Endothelial cell (in vitro differentiated cells): Measurements from ENCODE around the gene FCGR3B. TPM values are rescaled to one million over a fixed set of nuclear protein-coding genes. Genes with fewer than 3 reads are reported as not detected.
"Not testable (repeated sequence)": the region's sequence is repeated elsewhere in the genome, so short reads cannot be mapped to it uniquely, and the experiment has no call there.

Experiments
- DNase-seq: peaks from one replicate; pipeline ENCODE4 v3.0.0; 2021; ENCODE audit warnings: low spot score
- H3K27ac Mint-ChIP-seq: one replicate; pipeline ENCODE4 v1.8.0; 2021; ENCODE audit warnings: mixed read lengths, inconsistent platforms; ENCODE audit not compliant: unreplicated experiment
- H3K27me3 Mint-ChIP-seq: one replicate; pipeline ENCODE4 v1.8.0; 2021; ENCODE audit warnings: mild to moderate bottlenecking, moderate library complexity, mixed read lengths, inconsistent platforms; ENCODE audit not compliant: unreplicated experiment
- H3K36me3 Mint-ChIP-seq: one replicate; pipeline ENCODE4 v1.8.0; 2021; ENCODE audit warnings: mild to moderate bottlenecking, low read depth, mixed read lengths, inconsistent platforms; ENCODE audit not compliant: unreplicated experiment
- H3K4me1 Mint-ChIP-seq: one replicate; pipeline ENCODE4 v1.8.0; 2021; ENCODE audit warnings: mild to moderate bottlenecking, mixed read lengths, inconsistent platforms; ENCODE audit not compliant: unreplicated experiment
- H3K4me3 Mint-ChIP-seq: one replicate; pipeline ENCODE4 v1.8.0; 2021; ENCODE audit warnings: mild to moderate bottlenecking, mixed read lengths, inconsistent platforms; ENCODE audit not compliant: unreplicated experiment
- H3K9me3 Mint-ChIP-seq: one replicate; pipeline ENCODE4 v1.8.0; 2021; ENCODE audit warnings: mixed read lengths, inconsistent platforms; ENCODE audit not compliant: unreplicated experiment
- total RNA-seq: library from RNA; stranded (reverse); fragmentation: NEBNext Ultra II Directional; extraction: Animal tissue kit (Norgen Biotek cat#: 25700); gene quantifications from one replicate; pipeline ENCODE4 v1.2.1, GENCODE V29; 2021; ENCODE audit not compliant: unreplicated experiment

FCGR3B gene
- total RNA-seq, 1 donor from 2014 or later: not detected

DNA sequence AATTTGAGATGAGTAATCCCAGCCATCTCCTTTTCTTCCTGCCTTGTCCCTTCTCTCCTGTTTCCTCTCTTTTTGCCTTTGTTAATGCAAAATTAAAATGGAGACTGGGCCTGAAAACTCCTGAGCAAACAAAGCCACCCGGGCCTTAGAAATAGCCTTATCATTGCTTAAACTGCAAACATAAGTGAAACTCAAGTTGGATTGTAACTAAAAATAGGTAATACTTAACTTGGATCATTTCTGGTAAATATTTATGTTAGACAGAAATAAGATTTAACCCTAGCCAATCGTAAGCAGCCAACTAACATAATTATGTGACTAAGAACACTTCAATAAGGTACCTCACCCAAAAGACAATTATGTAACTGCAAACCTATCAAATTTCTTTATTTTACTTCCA, 35.4 kb downstream of the FCGR3B start:
- not testable (repeated sequence) for H3K27me3 Mint-ChIP-seq, H3K9me3 Mint-ChIP-seq, H3K4me1 Mint-ChIP-seq, H3K4me3 Mint-ChIP-seq, DNase-seq, H3K36me3 Mint-ChIP-seq
- H3K27ac Mint-ChIP-seq: peak overlapping the region; percentile 76

DNA sequence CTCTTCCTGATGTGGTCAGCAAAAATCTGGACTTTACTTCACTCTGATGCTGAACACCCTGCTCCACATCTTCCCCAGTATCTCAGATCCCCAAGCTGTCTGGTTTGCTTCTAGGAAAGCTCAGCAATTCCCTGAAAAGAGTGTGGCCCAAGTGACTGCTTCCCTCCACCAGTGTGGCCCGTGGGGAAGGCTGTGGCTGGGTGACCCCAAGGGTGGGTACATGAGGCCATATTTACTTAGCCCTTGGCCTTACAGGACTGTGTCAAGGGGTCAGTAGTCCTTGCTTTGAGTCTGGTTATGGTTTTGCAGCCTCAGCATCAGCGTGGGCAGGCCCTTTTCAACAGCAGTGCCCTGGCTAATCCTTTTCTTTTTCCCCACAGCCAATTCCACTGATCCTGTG, 35.8 kb downstream of the FCGR3B start:
- not testable (repeated sequence) for H3K36me3 Mint-ChIP-seq, DNase-seq, H3K9me3 Mint-ChIP-seq, H3K4me3 Mint-ChIP-seq, H3K4me1 Mint-ChIP-seq, H3K27me3 Mint-ChIP-seq
- H3K27ac Mint-ChIP-seq: peak overlapping the region; percentile 76

GRCh38 chr1:161594269-161594984, 36.5 kb downstream of the FCGR3B start:
- H3K4me1 Mint-ChIP-seq, H3K36me3 Mint-ChIP-seq, H3K27ac Mint-ChIP-seq, H3K9me3 Mint-ChIP-seq, H3K27me3 Mint-ChIP-seq, DNase-seq, H3K4me3 Mint-ChIP-seq: not testable (repeated sequence)

DNA sequence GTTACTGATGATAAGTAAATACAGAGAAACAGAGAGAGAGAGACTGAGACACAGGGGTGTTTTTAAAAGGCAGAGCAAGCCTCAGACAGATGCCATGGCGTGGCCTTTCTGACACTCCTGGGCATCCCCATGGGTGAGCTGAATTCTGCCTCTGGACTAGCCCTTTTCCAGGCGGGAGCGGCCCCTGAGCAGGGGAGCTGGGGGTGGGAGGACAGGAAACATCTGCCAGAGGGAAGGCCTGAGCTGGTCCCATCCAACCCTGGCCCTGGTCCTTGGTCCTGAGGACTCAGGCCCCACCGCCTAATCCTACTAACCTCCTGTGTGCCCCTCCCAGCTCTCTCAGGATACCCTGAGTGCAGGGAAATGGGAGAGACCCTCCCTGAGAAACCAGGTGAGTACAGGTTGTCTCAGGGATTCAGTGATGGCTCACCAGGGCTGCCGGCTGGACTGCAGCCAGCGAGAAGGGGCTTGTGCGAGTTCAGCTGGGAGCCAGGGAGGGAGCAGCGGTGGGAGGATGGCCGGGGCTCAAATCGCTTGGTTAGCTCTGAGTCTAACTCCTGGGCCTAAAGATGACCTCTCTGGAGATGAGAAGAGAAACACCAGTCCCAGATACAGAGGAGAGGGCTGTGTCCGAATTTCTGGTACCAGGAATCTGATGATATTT, 37.8 kb downstream of the FCGR3B start:
- H3K9me3 Mint-ChIP-seq, H3K4me1 Mint-ChIP-seq, H3K27ac Mint-ChIP-seq, H3K36me3 Mint-ChIP-seq, H3K4me3 Mint-ChIP-seq, H3K27me3 Mint-ChIP-seq, DNase-seq: not testable (repeated sequence)

GRCh38 chr1:161592586-161592985, 38.4 kb downstream of the FCGR3B start:
- not testable (repeated sequence) for DNase-seq, H3K36me3 Mint-ChIP-seq, H3K27me3 Mint-ChIP-seq, H3K9me3 Mint-ChIP-seq, H3K27ac Mint-ChIP-seq, H3K4me3 Mint-ChIP-seq, H3K4me1 Mint-ChIP-seq

- H3K36me3 Mint-ChIP-seq, H3K4me1 Mint-ChIP-seq, H3K9me3 Mint-ChIP-seq, H3K4me3 Mint-ChIP-seq, DNase-seq, H3K27ac Mint-ChIP-seq, H3K27me3 Mint-ChIP-seq: not testable (repeated sequence)
These were observed 41.1 kb downstream of the FCGR3B start for GRCh38 chr1:161589920-161590319.

DNA sequence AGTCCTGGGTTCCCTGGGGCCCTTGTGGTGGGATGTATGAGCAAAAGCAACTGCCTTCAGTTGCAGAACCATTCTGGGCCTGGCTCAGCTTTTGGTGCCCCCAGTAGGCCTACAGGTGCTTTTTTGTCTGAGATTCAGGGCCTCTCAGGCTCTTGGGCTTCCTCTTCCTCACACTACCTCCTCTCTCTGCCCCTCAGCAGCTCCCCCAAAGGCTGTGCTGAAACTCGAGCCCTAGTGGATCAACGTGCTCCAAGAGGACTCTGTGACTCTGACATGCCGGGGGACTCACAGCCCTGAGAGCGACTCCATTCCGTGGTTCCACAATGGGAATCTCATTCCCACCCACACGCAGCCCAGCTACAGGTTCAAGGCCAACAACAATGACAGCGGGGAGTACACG, 41.6 kb downstream of the FCGR3B start:
- DNase-seq, H3K4me3 Mint-ChIP-seq, H3K36me3 Mint-ChIP-seq, H3K27me3 Mint-ChIP-seq, H3K27ac Mint-ChIP-seq, H3K4me1 Mint-ChIP-seq, H3K9me3 Mint-ChIP-seq: not testable (repeated sequence)

GRCh38 chr1:161588596-161588995, 42.4 kb downstream of the FCGR3B start:
- not testable (repeated sequence) for H3K4me3 Mint-ChIP-seq, DNase-seq, H3K27ac Mint-ChIP-seq, H3K4me1 Mint-ChIP-seq, H3K9me3 Mint-ChIP-seq, H3K36me3 Mint-ChIP-seq, H3K27me3 Mint-ChIP-seq

DNA sequence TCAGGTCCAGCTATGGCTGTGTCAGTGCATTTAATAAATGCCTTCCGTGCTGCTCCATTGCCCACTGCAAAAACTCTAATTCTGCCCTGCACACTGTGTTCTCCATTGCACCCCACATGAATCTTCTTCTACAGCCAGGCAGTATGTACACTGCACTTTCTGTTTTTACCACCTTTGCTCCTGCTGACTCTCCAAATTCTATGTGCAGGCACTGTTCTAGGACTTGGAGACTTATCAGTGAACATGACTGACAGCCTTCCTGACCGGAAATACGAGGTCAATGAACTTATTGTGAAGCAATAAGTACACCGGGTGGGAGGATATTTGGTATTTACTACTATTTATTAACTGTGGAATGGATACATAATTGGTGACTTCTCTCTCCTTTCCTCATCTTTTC, 48.1 kb downstream of the FCGR3B start:
- H3K4me1 Mint-ChIP-seq, DNase-seq, H3K27ac Mint-ChIP-seq, H3K27me3 Mint-ChIP-seq, H3K9me3 Mint-ChIP-seq, H3K4me3 Mint-ChIP-seq, H3K36me3 Mint-ChIP-seq: not testable (repeated sequence)

GRCh38 chr1:161580879-161581537, 50.0 kb downstream of the FCGR3B start:
- H3K4me1 Mint-ChIP-seq, H3K27ac Mint-ChIP-seq, H3K4me3 Mint-ChIP-seq, H3K27me3 Mint-ChIP-seq, H3K36me3 Mint-ChIP-seq, H3K9me3 Mint-ChIP-seq, DNase-seq: not testable (repeated sequence)

- not testable (repeated sequence) for H3K9me3 Mint-ChIP-seq, H3K27me3 Mint-ChIP-seq, H3K27ac Mint-ChIP-seq, DNase-seq, H3K4me1 Mint-ChIP-seq, H3K4me3 Mint-ChIP-seq, H3K36me3 Mint-ChIP-seq
These were observed 51.0 kb downstream of the FCGR3B start for GRCh38 chr1:161579856-161580507.

DNA sequence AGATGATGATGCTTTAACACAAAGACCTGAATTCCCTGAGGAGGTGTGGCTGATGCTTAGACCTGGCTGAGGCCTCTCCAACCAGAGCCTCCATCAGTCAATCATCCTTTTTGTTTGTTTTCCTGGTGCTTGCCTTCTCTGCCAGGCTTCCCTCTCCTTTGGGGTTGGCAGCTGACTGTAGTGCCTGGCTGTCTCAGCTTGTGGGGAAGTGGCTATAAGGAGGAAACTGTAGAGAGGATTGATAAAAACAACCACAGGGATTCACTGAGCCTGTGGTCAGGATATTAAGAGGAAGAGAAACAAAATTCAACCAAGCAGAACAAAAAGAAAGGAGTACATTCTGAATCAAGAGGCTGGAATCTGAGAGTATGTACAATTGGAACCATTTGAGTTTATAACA, 54.3 kb downstream of the FCGR3B start:
- not testable (repeated sequence) for H3K4me3 Mint-ChIP-seq, DNase-seq, H3K27me3 Mint-ChIP-seq, H3K9me3 Mint-ChIP-seq, H3K4me1 Mint-ChIP-seq, H3K36me3 Mint-ChIP-seq, H3K27ac Mint-ChIP-seq
